B cell (primary cell): ENCODE results near the gene SAMD3. TPM values are rescaled to one million over a fixed set of nuclear protein-coding genes. Genes with fewer than 3 reads are reported as not detected.
"Not testable (repeated sequence)": the region's sequence is repeated elsewhere in the genome, so short reads cannot be mapped to it uniquely, and the experiment has no call there.

Source experiments
- ATAC-seq: fragments of 200-7000 bp; cut with Tn5 transposase; one replicate; pipeline ENCODE4 v1.10.0; 2021; ENCODE audit warnings: low read depth, mild to moderate bottlenecking, moderate number of reproducible peaks, moderate library complexity
- CTCF ChIA-PET: fragments of 350-600 bp; sonication (Branson Sonifier 250); formaldehyde crosslinking; loops from one replicate; lab custom pipeline; 2021; ENCODE audit warnings: antibody characterized with exemption, inconsistent platforms; lab: Charles Lee
- POLR2A ChIA-PET: fragments of 350-600 bp; sonication (Branson Sonifier 250); formaldehyde crosslinking; loops from one replicate; lab custom pipeline; 2021; ENCODE audit warnings: antibody characterized with exemption; lab: Charles Lee
- DNase-seq: peaks from one replicate; pipeline ENCODE4 v3.0.0; 2013
- H2AFZ ChIP-seq: 2 replicates; pipeline ENCODE4 v1.6.1; 2012; ENCODE audit warnings: mild to moderate bottlenecking, low read depth, low read length; ENCODE audit not compliant: insufficient read depth, poor library complexity, severe bottlenecking
- H3K27ac ChIP-seq, 2 donors: 1 replicate in 1 of 2; 2 replicates in 1 of 2; pipeline ENCODE4 v1.5.1; 2012 to 2013; ENCODE audit warnings: low read length in 2 of 2, mild to moderate bottlenecking in 2 of 2, moderate library complexity in 1 of 2
- H3K27me3 ChIP-seq, 4 experiments: fragments of 200-600 bp in 1 of 4; sonication (generic) in 1 of 4; replicated peaks in 1 of 4; 1 replicate in 2 of 4; 2 replicates in 2 of 4; pipeline versions ENCODE4 v1.6.1 to v1.7.0; 2013 to 2016; ENCODE audit warnings: low read length in 3 of 4, mild to moderate bottlenecking in 2 of 4, mixed read lengths in 1 of 4, moderate library complexity in 1 of 4; ENCODE audit not compliant: insufficient read depth in 4 of 4, control insufficient read depth in 3 of 4; ENCODE audit errors: control extremely low read depth in 1 of 4
- H3K36me3 ChIP-seq, 2 experiments: replicated peaks in 1 of 2; 1 replicate in 1 of 2; 2 replicates in 1 of 2; pipeline versions ENCODE4 v1.6.1 to v1.7.1; 2013; ENCODE audit warnings: low read length in 1 of 2; ENCODE audit not compliant: insufficient read depth in 2 of 2, control insufficient read depth in 1 of 2; ENCODE audit errors: control extremely low read depth in 1 of 2, extremely low read depth in 1 of 2
- H3K4me1 ChIP-seq, 2 donors: fragments of 200-600 bp in 1 of 2; sonication (generic) in 1 of 2; 1 replicate in 1 of 2; 2 replicates in 1 of 2; pipeline versions ENCODE4 v1.5.1 to v1.6.1; 2013 to 2017; ENCODE audit warnings: low read length in 2 of 2; ENCODE audit not compliant: control insufficient read depth in 2 of 2, insufficient read depth in 2 of 2
- H3K4me2 ChIP-seq: replicated peaks from 2 replicates; pipeline ENCODE3; 2012; ENCODE audit warnings: mild to moderate bottlenecking, low read depth, low read length; ENCODE audit not compliant: poor library complexity, severe bottlenecking
- H3K4me3 ChIP-seq, 5 experiments: fragments of 200-600 bp in 1 of 5; sonication (generic) in 1 of 5; 1 replicate in 3 of 5; 2 replicates in 2 of 5; pipeline versions ENCODE4 v1.5.1 to v1.7.0; 2011 to 2016; ENCODE audit warnings: low read length in 4 of 5, mild to moderate bottlenecking in 4 of 5, low read depth in 2 of 5, control low read depth in 1 of 5, moderate library complexity in 1 of 5; ENCODE audit not compliant: insufficient read depth in 1 of 5; ENCODE audit errors: control extremely low read depth in 1 of 5, extremely low read depth in 1 of 5
- H3K79me2 ChIP-seq: fragments of 200-600 bp; sonication (generic); one replicate; pipeline ENCODE4 v1.6.0; 2016; ENCODE audit warnings: low read length; ENCODE audit not compliant: control insufficient read depth, insufficient read depth
- H3K9ac ChIP-seq: fragments of 200-600 bp; sonication (generic); 2 replicates; pipeline ENCODE4 v1.6.1; 2017; ENCODE audit warnings: mild to moderate bottlenecking, low read length, moderate library complexity
- H3K9me3 ChIP-seq, 3 donors: one replicate each; pipeline versions ENCODE4 v1.6.1 to v1.7.1; 2013; ENCODE audit warnings: low read length in 2 of 3; ENCODE audit not compliant: control insufficient read depth in 2 of 3, insufficient read depth in 1 of 3; ENCODE audit errors: control extremely low read depth in 1 of 3
- H4K20me1 ChIP-seq: 2 replicates; pipeline ENCODE4 v1.6.0; 2012; ENCODE audit warnings: mild to moderate bottlenecking, low read length; ENCODE audit not compliant: insufficient read depth, control insufficient read depth, poor library complexity, severe bottlenecking
- H3K27ac Mint-ChIP-seq: one replicate; pipeline ENCODE4 v1.8.0; 2021; ENCODE audit warnings: mixed read lengths
- H3K27me3 Mint-ChIP-seq: one replicate; pipeline ENCODE4 v1.8.0; 2021; ENCODE audit warnings: mixed read lengths
- H3K4me1 Mint-ChIP-seq: one replicate; pipeline ENCODE4 v1.8.0; 2021; ENCODE audit warnings: mixed read lengths
- H3K4me3 Mint-ChIP-seq: one replicate; pipeline ENCODE4 v1.8.0; 2021; ENCODE audit warnings: mixed read lengths
- H3K9me3 Mint-ChIP-seq: one replicate; pipeline ENCODE4 v1.8.0; 2022; ENCODE audit warnings: mixed read lengths; ENCODE audit not compliant: insufficient read depth
- EZH2 ChIP-seq: IDR thresholded peaks from 2 replicates; pipeline ENCODE4 v1.6.1; 2012; ENCODE audit warnings: borderline replicate concordance, low read depth, mild to moderate bottlenecking, moderate library complexity, low read length; ENCODE audit not compliant: insufficient read depth, poor library complexity, severe bottlenecking
- WGBS: methylation state at CpG from one replicate; pipeline ENCODE4 v1.1.5; 2013; ENCODE audit warnings: missing lambda C conversion rate; ENCODE audit not compliant: insufficient coverage; 5-methylcytosine and 5-hydroxymethylcytosine counted together
- intact Hi-C: fragments of 100-400 bp; cut with micrococcal nuclease; formaldehyde crosslinking; loops from one replicate; pipeline ENCODE4 v1.10.0; 2022
- polyA plus RNA-seq: library from polyadenylated mRNA; depleted of rRNA; stranded (reverse); fragments of >200 nt; gene quantifications from 2 replicates; pipeline ENCODE4 v1.2.3, GENCODE V29; 2012
- total RNA-seq, 2 donors: library from RNA; stranded (reverse); fragments of 120-200 nt in 1 of 2; gene quantifications; 1 replicate in 1 of 2; 2 replicates in 1 of 2; pipeline versions ENCODE4 v1.2.3 to v1.2.4, GENCODE V29; 2013 to 2022
- TF ChIP-seq, protein P1 (sequence below): fragments of 200-600 bp; IDR thresholded peaks from one replicate; pipeline ENCODE4 v1.8.0; 2022; ENCODE audit warnings: antibody characterized with exemption, mild to moderate bottlenecking

The SAMD3 gene
- total and polyA plus RNA-seq, 2 donors (not counting 1 experiment from before 2014, with no cell fraction given), result 0.57 to 3.8 TPM

DNA sequence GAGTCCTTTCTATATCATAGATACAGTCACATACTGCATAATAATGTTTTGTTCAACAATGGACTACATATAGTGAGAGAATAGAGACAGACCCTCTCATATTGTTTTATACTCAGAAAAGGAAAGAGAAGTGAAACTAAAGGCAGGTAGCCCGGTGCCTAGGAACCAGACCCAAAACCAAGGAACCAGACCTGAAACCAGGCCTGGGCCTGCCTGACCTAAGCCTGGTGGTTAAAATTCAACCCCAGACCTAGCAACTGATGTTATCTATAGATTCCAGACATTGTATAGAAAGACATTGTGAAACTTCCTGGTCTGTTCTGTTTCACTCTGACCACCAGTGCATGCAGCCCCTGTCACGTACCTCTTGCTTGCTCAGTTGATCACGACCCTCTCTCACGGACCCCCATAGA is 37.3 kb upstream of the SAMD3 start:
- POLR2A ChIA-PET, result not testable (repeated sequence)

GRCh38 chr6:130259557-130259956 is 36.8 kb upstream of the SAMD3 start:
- intact Hi-C loops, result loop anchor here (5.0 kb wide), 2 partner anchors 142 to 237 kb away; no protein-coding TSS in a partner anchor
- H3K27me3 Mint-ChIP-seq, result no peaks in the 10 kb centered on the region
- H3K36me3 ChIP-seq, result no peaks in the 10 kb centered on the region
- H3K4me2 ChIP-seq, result peak overlapping the region; percentile 42
- DNase-seq, result no peak
- H3K9ac ChIP-seq, result no peak overlapping the region
- no peaks in the 10 kb centered on the region for H3K79me2 ChIP-seq
- ATAC-seq, result peak; percentile 59
- H3K4me3 ChIP-seq, result peak overlapping the region in 1 of 5 experiments; percentile 8
- ChIA-PET CTCF (no interaction called here), POLR2A (no interaction called here)
- H3K27ac ChIP-seq, result peak overlapping the region; percentile 80 to 81
- no peaks in the 10 kb centered on the region for H4K20me1 ChIP-seq
- peak overlapping the region; percentile 88 for H3K4me3 Mint-ChIP-seq
- peak overlapping the region; percentile 94 for H3K27ac Mint-ChIP-seq
- no peak for TF ChIP-seq EZH2
- TF ChIP-seq, protein P1, sequence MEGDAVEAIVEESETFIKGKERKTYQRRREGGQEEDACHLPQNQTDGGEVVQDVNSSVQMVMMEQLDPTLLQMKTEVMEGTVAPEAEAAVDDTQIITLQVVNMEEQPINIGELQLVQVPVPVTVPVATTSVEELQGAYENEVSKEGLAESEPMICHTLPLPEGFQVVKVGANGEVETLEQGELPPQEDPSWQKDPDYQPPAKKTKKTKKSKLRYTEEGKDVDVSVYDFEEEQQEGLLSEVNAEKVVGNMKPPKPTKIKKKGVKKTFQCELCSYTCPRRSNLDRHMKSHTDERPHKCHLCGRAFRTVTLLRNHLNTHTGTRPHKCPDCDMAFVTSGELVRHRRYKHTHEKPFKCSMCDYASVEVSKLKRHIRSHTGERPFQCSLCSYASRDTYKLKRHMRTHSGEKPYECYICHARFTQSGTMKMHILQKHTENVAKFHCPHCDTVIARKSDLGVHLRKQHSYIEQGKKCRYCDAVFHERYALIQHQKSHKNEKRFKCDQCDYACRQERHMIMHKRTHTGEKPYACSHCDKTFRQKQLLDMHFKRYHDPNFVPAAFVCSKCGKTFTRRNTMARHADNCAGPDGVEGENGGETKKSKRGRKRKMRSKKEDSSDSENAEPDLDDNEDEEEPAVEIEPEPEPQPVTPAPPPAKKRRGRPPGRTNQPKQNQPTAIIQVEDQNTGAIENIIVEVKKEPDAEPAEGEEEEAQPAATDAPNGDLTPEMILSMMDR, result no peak
- H3K9me3 ChIP-seq, result peaks cover 0 to 5% (median 2%) of the 10 kb centered on the region in 3 donors
- WGBS, result no CpG with 5 or more reads among the region's 2 CpGs
- peaks cover 23 to 28% of the 10 kb centered on the region in 2 donors for H3K4me1 ChIP-seq
- H2AFZ ChIP-seq, result peak overlapping the region; percentile 76
- H3K9me3 Mint-ChIP-seq, result no peaks in the 10 kb centered on the region
- H3K4me1 Mint-ChIP-seq, result peaks cover 40% of the 10 kb centered on the region
- H3K27me3 ChIP-seq, result no peaks in the 10 kb centered on the region

More for the DNA sequence above, 37.3 kb upstream of the SAMD3 start:
- ATAC-seq (peak; percentile 54), DNase-seq (peak; percentile 45)
- Mint-ChIP-seq H3K27ac (peak overlapping the region; percentile 94), H3K4me3 (peak overlapping the region; percentile 88), H3K4me1 (peaks cover 42% of the 10 kb centered on the region)
- H2AFZ ChIP-seq, result peak overlapping the region; percentile 76
- peak overlapping the region; percentile 80 to 81 for H3K27ac ChIP-seq
- H3K9me3 ChIP-seq, H3K9me3 Mint-ChIP-seq, H3K27me3 Mint-ChIP-seq, intact Hi-C loops, H3K79me2 ChIP-seq, CTCF ChIA-PET, H4K20me1 ChIP-seq, H3K27me3 ChIP-seq, H3K36me3 ChIP-seq: not testable (repeated sequence)
- peak overlapping the region; percentile 42 for H3K4me2 ChIP-seq
- peak overlapping the region in 2 of 5 experiments; percentile 25 to 54 for H3K4me3 ChIP-seq
- H3K9ac ChIP-seq, result peak overlapping the region; percentile 54
- 26% methylated on average over 4 of the region's 4 CpGs for WGBS
- H3K4me1 ChIP-seq, result peaks cover 23 to 28% of the 10 kb centered on the region in 2 donors
